B cell (primary cell): ENCODE data around the gene WDR86.

Experiments used
- CTCF ChIP-seq: fragments of 200-600 bp; IDR thresholded peaks from one replicate; pipeline ENCODE4 v1.8.0; 2022; ENCODE audit warnings: antibody characterized with exemption, mild to moderate bottlenecking
- EZH2 ChIP-seq: IDR thresholded peaks from 2 replicates; pipeline ENCODE4 v1.6.1; 2012; ENCODE audit warnings: borderline replicate concordance, low read depth, mild to moderate bottlenecking, moderate library complexity, low read length; ENCODE audit not compliant: insufficient read depth, poor library complexity, severe bottlenecking

GRCh38 chr7:151361193-151361959 lies 48.5 kb downstream of the WDR86 start:
- TF ChIP-seq CTCF = no peak
- no peak for TF ChIP-seq EZH2
